Fibroblast of lung (primary cell): ENCODE measurements around the gene EPC2.

Source experiments
- CTCF ChIP-seq, 2 donors: IDR thresholded peaks in 1 of 2; conservative IDR thresholded peaks in 1 of 2; 1 replicate in 1 of 2; 2 replicates in 1 of 2; pipeline ENCODE4 v1.5.1; 2011 to 2012; ENCODE audit warnings: low read length in 2 of 2, control low read depth in 1 of 2, inconsistent platforms in 1 of 2, low read depth in 1 of 2, mild to moderate bottlenecking in 1 of 2
- EZH2 ChIP-seq: IDR thresholded peaks from 2 replicates; pipeline ENCODE4 v1.5.1; 2012; ENCODE audit warnings: low read length, control low read depth, mild to moderate bottlenecking; ENCODE audit errors: missing control alignments

- no peak for TF ChIP-seq CTCF (conservative IDR thresholded peaks at IDR 0.05 in 1 of 2, IDR thresholded peaks at IDR 0.05 in 1 of 2; ENCODE audit: low read depth in 1 of 2, low read length in 2 of 2)
- TF ChIP-seq EZH2, result no peak
These were observed 125.5 kb downstream of the EPC2 start for GRCh38 chr2:148770047-148770446.
